Caki2 (cell line): Measurements from ENCODE around the gene ZNF385A. TPM values are rescaled to one million over a fixed set of nuclear protein-coding genes. Genes with fewer than 3 reads are reported as not detected.

ENCODE experiments used
- DNase-seq: peaks from one replicate; pipeline ENCODE4 v3.0.0-alpha.2; 2015; ENCODE audit warnings: low read depth
- in situ Hi-C: cut with HindIII; loops from 2 replicates; pipeline ENCODE4 v1.10.0; 2016; ENCODE audit warnings: low sequenced_read_pairs, low pct_unique_long_range_greater_than_20kb, mixed read lengths
- total RNA-seq: library from RNA; depleted of rRNA; stranded (reverse); fragments of >200 nt; shearing (Covaris generic); gene quantifications from 2 replicates; pipeline ENCODE4 v1.2.3, GENCODE V29; 2014; ENCODE audit warnings: low replicate concordance

The ZNF385A gene
- total RNA-seq, 1 experiment from 2014 or later, result 1.8 TPM

DNA sequence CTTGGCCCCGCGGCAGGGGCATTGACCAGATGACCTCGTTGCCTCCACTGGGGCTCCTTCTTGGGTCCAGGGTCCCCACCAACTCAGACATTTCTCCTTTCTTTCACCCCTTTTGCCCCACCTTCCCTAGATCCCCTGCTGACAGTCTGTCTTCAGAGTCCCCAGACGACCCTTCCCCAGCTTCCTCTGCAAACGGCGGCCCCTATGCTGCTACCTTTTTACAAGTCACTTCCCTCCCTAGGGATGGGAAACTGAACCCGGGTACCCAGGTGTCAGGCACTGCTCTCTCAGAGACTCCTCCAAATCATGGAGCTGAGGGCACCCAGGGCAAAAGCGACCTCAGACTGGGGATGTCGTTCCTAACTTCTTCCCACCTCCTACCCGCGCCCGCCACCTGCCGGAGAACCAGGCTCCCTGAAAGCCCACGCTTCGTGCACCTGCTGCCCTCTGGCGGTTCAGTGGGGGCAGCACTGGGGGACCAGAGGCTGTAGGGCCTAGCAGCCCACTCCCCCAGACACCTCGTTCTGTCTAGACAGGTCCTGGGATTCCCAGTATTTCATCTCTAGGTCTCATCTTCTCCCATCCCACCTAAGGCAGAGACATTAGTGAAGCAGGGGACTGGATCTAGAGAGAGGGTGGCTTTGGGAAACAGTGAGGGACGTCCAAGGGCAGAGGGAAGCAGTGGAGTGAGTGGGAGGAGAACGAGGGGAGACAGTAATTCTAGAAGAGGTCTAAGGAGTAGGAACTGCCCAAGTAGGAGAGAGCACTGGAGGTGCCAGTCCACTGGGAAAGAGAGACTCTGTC lies 4.9 kb downstream of the ZNF385A start:
- peak; percentile 86 for DNase-seq
- in situ Hi-C loops, result no loop called here

DNA sequence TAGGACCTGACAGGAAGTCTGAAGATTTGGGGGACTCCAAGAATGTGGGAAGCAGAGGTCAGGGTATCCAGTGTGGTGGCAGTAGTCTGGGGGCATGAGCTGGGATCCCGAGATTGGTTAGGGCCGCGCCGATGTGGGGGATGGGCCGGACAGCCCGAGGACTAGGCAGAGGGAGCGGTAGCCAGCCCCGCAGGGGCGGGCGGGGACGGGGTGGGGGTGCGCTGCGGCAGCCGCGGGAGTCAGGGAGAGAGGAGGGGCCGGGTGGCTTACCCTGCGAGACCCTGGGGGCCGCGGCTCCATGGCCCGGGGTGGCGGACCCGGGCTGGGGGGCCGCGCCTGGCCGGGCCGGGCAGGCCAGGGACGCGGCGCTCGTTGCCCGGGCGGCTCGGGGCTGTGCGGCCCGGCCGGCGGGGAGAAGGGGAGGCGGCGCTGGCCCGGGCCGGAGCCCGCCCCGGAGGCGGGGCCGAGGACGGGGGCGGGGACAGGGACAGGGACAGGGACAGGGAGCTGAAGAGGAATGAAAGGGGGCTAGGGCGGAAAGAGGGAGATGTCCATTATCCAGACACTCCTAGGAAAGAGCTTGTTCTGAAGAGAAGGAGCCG lies 5.6 kb downstream of the ZNF385A start:
- in situ Hi-C loops, result no loop called here
- DNase-seq, result peak; percentile 74

DNA sequence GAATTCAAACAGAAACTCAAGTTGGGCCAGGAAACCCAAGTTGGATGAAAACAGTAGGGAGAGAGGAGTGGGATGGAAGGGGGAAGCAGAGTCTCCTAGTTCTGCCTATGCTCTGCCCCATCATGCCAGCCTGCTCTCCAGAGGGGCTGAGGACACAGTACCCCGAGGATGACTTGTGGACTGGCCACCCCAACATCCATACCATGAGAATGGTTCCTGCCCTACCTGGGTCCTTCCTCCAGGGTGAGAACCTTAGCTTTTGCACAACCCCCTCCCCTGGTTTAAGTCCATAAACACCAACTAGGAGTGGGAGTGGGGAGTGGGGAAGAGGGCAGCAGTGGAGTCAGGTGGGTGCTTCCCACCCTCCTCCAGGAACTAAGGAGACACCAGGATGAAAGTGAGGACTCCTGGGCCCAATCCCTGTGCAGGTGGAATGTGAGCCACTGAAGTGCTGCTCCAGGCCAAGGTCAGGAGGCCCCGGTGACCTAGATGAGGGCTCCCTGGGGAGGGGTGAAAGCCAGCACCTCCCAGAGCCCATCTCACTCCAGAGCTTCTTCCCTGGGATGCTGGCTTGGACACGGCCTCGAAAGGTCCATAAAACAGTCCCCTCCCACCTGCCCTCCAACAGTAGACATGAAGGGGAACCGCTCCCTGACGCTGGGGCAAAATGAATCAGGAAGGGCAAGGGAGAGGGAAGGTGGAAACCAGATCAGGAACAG lies 6.6 kb downstream of the ZNF385A start:
- in situ Hi-C loops, result no loop called here
- no peak for DNase-seq

DNA sequence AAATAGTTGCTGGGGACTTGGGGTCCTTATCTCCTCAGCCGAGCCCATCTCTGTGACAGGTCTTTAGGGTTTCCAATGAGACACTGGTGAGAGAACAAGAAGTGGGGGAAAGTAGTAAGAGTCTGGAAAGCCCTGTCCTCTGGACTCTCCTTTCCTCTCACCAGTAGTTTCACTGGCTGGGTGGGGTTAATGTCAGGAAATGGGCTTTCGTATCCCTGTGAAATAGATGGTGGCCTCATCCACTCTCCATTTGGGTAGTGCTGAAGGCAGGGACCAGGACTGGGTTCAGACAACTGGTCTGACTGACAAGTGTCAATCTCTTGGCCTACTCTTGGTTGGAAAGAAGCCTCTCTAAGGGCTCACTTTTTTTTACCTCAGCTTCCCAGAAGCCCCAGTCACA lies 7.5 kb downstream of the ZNF385A start:
- in situ Hi-C loops, result no loop called here
- DNase-seq, result no peak

DNA sequence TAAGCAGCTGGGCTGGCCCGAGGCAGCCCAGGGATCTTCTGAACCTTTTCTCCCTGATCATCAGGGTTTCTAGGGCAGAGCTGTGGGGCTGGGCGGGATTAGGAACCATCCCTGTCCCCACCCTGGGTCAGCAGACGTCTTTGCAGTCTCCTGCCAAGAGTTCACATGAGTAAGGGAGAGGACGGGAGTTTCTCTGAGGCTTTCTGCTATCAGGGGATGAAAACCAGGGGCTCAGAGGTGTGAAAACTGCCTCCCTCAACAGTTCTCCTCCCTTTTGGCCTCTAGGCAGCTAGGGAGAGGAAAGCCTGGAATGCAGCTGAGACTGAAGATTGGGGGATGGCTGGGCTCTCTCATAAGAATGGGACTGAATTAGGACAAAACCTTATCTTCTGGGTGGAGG lies 7.9 kb downstream of the ZNF385A start:
- DNase-seq, result no peak
- in situ Hi-C loops, result no loop called here

DNA sequence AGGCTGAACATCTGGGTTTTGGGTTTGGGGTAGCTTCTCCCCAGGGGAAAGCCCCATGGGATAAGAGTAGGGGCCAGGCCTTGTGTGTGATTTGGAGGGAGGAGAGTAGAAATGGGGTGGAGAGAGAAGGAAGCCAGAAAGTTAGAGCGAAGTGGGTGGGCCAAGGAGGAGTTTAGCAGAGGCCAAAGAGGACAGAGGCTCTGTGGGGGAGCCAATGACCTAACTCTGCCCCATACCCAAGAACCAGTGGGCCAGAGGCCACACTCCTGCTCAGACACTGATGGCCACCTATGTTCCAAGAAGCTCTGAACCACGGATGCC lies 9.3 kb downstream of the ZNF385A start:
- in situ Hi-C loops, result no loop called here
- DNase-seq, result no peak

DNA sequence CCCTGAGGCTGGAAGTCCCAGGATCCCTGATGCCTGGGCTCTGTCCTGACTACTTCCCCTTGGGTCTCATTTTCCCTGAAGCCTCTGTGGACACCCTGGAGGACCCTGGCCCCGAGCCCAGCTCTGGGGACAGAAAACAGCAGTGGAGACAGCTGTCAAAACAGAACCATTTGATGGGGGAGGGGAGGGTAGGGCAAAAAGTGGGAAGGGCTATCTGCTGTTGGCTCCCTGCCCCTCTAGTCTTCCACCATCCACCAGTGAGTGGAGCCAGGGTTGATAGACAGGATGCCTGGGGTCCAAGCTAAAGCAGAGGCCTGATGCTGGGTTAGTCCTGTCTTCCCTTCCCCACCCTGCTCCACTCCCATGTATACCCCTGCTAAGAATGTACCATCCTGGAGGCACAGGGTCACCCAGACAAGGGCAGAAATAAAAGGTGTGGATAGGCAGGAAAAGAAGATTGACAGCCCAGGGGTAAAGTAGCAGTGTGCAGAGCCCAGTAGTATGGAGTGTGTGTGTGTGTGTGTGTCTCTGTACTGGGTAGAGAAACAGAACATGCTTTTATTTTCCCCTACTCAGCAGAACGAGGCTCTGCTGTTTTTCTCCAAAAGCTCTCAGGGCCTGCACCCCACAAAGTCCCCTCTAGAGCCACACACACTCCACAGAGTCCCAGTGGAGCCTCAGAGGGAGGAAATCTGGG lies 9.8 kb downstream of the ZNF385A start:
- in situ Hi-C loops, result no loop called here
- no peak for DNase-seq

DNA sequence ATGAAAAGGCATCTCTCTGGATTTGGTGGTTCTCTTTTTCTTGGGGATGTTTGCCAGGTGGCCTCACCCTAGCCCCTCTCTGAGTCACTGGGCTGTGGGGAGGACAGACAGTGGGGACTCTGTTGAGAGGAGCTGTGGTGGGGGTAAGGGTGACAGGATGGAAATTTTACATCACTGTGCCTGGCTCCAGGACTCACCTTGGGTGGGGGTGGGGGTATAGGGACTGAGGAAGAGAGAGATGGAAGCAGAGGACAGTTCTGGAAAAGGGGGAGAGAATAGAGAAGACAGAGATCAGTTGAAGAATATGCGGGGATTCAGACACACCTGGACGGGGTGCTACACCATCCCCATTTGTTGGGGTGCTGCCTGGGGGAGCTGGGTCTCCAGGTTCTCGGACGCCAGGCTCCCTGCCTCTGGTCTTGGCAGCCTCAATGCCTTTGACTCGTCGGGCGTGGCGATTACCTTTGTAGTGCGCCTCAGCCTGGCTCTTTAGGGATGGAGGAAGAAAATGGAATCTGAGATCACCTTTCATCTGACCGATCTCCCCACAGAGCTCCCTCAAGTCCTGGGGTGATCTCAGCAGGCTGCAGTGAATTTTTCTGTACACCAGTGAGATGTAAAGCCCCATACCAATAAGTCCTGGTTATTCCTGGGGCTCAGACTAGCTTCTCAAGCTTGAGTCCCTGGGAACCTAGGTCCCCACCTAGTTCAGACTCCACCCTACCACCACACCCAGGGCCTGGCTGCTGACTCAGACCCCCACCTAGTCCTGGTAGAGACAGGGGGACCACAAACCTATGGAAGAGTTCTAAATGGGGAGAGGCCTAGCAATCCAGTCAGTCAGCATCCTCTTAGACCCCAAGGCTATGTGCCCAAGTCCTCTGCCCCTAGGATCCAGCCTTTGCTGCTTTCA lies 10.6 kb downstream of the ZNF385A start:
- no peak for DNase-seq
- in situ Hi-C loops, result no loop called here

DNA sequence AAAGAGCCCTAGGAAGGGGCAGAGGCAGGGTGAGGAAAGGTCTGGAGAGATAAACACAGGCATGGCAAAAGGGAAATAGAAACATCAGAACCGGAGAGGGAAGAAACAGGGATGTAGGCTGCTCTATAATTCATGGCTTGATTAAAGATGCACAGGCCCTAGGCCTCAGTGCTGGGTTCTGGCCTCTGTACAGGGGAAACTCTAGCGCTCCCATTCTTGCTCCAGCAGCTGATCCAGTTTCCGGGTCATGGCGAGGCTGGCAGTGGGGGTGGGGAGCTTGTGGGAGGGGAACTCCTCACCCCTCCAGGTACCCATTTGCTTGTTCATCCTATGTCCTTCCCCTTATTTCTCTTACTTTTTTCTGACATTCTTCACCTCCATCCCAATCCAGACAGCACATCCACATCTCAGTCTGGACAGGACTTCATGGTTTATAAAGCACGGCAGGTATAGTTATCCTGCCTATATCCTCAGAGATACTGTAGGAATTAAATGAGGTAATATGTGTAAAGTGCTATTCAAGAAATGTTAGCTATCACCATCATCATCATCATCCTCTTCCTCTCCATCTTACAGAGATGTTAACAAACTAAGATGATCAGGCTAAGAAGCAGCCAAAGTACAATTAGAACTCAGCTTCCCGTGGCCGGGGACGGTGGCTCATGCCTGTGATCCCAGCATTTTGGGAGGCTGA lies 12.3 kb downstream of the ZNF385A start:
- DNase-seq, result no peak
- in situ Hi-C loops, result no loop called here

DNA sequence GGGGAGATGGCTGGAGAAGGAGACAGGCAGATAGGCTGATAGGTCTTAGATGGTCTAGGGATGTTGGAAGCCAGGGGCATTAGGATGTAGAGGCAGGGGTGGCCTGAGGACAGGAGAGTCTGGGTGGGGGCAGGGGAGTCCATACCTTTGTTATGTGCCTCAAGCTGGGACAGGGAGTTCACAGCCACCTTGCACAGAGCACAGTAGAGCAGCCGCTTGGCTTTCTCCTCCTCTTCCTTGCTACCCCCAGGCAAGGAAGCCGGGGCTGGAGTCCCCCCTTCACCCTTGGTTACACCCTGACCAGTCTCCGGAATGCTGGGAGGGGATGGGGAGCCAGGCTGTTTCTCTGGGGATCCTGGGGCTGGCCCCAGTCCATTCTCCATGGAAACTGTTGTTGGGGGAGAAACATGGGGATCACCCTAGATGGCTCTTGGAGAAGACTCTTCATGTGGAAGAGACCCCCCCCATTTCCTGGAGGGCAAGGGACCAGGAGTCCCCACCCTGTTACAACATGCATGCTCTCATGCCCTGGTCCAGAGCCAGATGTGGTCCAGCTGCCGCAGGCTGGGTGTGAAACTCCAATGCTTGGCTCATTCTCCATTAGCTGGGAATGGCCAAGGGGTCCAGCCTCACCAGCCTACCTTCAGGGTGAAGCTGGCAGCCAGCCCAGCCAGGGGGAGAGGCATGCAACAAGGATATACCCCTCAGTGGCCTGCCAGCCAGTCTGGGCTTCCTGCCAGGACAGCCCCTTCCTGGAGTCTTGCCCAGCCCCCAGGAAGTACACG lies 13.0 kb downstream of the ZNF385A start:
- in situ Hi-C loops, result no loop called here

DNA sequence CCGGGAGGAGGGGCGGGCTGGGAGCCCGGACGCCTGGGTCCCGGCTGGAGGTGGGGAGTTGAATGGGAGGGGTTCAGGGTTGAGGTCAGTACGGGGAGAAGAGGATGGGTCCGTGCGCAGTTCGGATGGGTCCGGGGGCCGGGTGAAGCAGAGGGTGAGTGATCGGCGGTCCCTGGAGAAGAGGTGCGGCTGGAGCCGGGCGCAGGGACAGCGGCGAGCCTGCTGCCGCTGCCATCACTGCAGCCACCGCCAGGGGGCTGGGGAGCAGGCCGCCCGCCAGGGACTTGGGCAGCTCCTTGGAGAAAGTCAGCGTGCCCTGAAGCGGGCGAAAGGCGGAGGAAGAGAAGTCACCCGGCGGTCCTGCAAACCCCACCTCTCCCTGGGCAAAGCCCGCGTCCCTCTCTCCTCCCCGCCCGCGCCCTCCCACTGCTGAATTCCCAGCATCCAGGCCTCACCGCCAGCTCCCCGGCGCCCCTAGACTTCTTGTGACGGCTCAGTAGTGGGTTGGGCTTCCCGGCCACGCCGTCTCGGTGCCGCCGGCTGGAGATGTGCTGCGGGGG lies 14.3 kb downstream of the ZNF385A start:
- peak; percentile 82 for DNase-seq
- in situ Hi-C loops, result no loop called here

More for the DNA sequence above, 13.0 kb downstream of the ZNF385A start:
- no peak for DNase-seq

DNA sequence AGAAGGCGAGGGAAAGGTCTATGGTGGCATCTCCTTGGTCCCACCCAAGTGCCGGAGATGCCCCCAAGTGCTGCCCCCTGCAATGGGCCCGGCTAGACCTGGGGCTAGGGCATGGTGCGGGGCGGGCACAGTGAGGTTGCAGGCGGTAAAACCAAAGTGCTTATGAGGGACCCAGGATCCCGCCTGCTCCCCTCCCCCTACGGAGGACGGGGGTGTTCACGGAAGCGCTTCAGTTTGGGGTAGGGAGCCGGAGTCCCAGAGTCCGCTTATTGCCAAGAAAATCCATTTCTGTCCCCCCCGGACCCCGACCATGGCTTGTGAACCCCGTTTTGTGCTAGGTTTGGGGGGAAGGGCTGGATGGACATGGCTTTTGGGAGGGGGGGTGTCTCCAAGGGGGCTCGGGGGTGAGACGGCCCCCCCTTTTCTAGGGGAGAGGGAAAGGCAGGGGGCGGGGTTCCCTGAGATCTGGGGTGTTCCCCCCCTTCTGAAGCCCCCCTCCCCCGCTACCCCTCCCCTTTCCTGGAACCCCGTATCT lies 14.9 kb downstream of the ZNF385A start:
- DNase-seq, result no peak
- in situ Hi-C loops, result no loop called here

DNA sequence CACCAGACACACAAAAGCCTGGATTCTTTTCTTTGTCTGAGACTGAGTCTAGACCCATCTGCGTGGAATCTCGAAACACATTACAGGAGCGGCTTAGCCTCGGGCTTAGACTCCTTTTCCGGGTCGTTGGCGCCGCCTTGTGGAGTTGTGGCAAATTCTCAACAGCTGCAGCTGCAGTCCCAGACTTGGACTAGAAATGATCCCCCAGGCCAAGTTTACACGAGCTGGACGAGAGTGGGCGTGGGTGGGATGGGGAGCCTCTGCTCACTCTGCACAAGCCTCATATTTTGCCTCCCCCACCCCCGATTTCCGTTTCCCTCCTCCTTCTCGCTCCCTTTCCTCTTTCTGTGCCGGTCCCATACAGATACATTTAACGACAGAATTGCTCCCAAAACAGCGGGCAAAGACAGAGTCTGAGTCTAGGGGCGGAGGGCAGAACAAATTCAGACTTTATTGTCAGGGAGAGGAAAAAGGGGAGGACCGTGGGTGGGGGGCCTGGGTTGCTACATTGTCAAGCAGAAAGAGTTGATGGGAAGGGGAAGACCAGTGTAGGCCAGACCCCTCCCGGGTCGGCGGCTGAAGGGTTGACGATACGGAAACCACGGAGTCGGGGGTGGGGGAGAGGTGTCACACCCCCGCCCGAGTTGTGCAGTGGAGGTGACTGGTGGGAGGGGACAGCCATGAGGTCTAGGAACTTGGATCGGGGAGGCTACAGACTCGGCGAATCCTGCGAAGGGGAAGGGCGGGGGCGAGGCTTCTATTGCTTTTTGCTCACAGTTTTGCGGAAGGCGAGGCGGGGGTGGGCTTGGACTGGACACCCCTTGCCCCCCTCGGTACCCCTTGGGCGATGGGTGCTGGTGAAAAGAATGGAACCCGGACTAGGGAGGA lies 15.6 kb downstream of the ZNF385A start:
- in situ Hi-C loops, result no loop called here

DNA sequence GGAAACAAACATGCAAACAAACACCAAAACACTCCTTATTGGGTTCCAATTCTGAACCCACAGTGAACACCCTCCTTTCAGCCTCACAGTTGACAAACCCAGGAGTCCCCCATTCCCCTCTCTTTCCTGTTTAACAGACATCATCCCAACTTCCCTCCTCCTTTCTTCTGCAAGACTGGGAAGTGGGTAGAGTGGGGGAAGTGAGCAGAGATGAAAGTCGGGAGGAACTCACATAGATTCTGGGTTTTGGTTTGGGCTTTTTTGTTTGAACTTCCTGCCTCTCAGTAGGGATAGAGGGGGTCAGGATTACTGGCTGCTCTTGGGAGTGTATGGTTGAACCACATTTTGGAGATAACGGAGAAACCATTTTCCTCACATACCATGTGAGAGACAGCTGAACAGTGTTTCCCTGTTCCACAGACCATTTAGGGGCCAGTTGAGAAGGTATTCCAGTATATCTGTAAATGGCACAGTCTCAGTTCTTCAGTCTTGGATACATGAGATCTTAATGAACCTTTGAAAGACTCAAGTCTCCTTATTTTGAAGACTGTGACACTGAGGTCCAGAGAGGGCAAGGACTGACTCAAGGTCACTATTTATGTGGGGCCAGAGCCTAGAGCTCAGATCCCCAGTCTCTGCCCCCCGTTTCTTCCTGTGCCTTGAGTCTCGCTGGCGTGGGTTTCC lies 16.4 kb downstream of the ZNF385A start:
- in situ Hi-C loops, result no loop called here
- no peak for DNase-seq

More for the DNA sequence above, 15.6 kb downstream of the ZNF385A start:
- DNase-seq, result peak; percentile 61

DNA sequence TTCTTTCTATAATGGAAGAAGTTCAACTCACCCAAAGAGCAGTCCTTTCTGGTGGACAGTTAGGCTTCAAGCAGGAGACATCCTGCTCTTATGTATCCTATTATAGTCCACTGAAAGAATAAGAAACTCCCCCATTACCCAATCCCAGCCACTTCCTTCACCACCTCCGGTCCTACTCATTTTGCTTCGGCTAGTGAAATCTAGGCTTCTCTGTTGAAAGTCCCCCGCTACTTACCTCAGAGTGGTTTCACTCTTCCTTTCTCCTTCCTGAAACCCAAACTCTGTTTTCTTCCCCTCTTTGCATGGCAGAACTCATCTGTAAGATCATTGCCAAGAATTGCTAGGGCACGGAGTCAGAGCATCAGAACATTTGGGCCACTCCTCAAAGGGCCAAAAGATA lies 20.1 kb downstream of the ZNF385A start, which contains the start of gene GPR84:
Gene GPR84, minus strand, starts transcription at position 74 of the 400 bp plus-strand sequence. CDS start 635 bp downstream, outside the sequence.
- in situ Hi-C loops, result loop anchor here (5.0 kb wide), 1 partner anchor 72 kb away; no protein-coding TSS in a partner anchor

More for the DNA sequence above, 20.1 kb downstream of the ZNF385A start, which contains the start of gene GPR84:
- DNase-seq, result no peak
